ENCODE measurements around the gene JPH3.

The JPH3 gene

DNA sequence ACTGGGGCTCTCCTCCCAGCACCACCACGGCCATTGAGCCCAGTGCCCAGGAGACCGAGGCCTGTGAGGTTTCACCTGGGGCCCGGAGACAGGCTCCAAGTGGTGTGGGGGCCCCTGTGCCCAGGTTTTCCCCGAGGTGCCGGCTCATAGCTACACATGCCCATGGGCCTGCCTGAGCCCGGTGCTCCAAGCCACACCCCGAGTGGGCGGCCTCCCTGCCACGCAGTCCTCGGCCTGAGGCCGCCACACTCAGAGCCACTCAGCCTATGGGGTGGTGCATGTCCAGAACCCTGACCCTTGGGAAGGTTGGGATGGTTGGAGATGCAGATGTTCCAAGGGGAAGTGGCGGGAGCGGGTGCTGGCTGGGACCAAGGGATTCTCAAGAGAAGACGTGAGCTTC lies 24.1 kb downstream of the JPH3 start:
- H3K4me3 ChIP-seq (ENCODE audit: low read depth, low read length): no peak overlapping the region
- TF ChIP-seq, protein P1, sequence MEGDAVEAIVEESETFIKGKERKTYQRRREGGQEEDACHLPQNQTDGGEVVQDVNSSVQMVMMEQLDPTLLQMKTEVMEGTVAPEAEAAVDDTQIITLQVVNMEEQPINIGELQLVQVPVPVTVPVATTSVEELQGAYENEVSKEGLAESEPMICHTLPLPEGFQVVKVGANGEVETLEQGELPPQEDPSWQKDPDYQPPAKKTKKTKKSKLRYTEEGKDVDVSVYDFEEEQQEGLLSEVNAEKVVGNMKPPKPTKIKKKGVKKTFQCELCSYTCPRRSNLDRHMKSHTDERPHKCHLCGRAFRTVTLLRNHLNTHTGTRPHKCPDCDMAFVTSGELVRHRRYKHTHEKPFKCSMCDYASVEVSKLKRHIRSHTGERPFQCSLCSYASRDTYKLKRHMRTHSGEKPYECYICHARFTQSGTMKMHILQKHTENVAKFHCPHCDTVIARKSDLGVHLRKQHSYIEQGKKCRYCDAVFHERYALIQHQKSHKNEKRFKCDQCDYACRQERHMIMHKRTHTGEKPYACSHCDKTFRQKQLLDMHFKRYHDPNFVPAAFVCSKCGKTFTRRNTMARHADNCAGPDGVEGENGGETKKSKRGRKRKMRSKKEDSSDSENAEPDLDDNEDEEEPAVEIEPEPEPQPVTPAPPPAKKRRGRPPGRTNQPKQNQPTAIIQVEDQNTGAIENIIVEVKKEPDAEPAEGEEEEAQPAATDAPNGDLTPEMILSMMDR (IDR thresholded peaks at IDR 0.05; ENCODE audit: borderline replicate concordance, insufficient read depth, low read depth, low read length): no peak

DNA sequence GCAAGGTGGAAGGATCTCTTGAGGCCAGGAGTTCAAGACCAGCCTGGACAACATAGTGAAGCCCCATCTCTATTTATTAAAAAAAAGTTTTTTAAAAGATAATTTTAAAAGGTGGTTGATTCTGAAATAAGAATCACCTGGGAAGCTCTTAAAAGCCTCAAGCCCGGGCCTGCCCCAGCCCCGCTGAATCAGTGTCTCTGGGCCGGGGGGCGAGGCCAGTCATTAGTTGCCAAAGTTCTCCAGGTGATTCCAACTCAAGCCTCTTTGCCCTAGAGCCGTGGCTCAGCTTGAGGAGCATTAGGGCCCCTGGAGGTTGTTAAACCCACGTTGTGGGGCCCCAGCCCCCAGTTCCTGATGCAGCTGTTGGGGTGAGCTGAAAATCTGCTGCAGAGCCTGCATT lies 24.6 kb downstream of the JPH3 start:
- no peak overlapping the region for H3K4me3 ChIP-seq (ENCODE audit: low read depth, low read length)
- TF ChIP-seq, protein P1 (IDR thresholded peaks at IDR 0.05; ENCODE audit: borderline replicate concordance, insufficient read depth, low read depth, low read length): no peak

DNA sequence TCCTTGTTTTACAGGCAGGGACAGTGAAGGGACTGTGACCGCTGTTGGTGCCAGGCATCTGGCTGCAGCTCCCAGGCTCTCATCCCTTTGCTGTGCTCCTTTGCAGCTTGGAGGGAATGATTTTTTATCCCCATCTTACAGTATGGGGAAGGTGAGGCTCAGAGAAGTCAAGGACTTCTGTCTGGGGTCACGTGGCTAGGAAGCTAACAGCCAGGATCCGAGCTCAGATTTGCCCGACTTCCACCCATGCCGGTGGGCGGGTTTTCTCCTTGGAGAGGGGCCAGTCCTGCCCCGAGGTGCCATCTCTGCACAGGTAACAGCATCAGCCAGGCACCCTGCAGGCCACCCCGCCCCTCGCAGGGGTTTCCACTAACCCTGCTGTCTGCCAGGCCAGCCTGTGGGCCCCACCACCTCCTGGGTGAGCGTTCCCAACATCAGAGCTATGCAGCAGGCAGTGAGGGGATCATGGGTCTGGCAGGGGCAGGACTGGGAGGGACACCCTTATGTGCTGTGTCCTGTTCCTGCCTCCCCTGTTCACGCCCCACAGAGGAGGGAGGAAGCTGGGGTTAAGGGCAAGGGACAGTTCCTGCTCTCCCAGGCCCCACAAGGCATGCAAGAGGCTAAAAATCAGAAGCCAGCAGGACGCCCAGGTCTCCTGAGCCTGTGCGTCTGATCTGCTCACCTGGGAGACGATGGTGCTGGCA lies 25.4 kb downstream of the JPH3 start:
- H3K4me3 ChIP-seq (ENCODE audit: low read depth, low read length): no peak overlapping the region
- TF ChIP-seq, protein P1 (IDR thresholded peaks at IDR 0.05; ENCODE audit: borderline replicate concordance, insufficient read depth, low read depth, low read length): no peak

DNA sequence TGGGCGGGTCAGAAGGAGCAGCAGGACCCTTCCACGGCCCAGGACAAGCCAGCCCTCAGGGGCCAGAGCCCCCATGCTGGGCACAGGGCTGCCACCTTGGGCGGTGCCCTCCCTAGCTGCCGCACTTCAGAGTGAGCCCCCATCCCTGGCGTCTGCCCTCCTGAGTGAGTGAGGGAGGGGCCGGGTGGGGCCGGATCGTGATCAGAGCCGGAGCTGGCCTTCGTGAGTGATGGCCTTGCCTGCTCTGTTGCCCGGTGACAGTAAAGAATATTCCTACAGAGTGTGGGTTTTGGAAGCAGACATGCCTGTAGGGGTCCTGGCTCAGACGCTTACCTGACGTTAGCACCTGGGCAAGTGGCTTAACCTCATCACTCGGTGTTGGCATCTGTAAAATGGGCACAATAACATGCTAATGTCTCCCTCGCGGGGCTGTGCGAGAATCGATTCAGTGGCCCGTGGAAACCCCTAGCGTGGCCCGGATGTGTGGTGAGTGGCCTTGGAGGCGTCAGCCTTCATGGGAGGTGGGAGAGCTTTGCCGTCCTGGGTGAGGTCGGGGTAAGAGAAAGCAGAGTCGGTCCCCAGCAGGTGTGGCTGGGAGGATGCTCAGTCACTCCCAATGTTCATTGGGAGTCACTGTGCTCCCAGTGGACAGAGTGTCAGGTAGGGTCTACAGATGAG lies 26.1 kb downstream of the JPH3 start:
- H3K4me3 ChIP-seq (ENCODE audit: low read depth, low read length): no peak overlapping the region
- TF ChIP-seq, protein P1 (IDR thresholded peaks at IDR 0.05; ENCODE audit: borderline replicate concordance, insufficient read depth, low read depth, low read length): no peak

DNA sequence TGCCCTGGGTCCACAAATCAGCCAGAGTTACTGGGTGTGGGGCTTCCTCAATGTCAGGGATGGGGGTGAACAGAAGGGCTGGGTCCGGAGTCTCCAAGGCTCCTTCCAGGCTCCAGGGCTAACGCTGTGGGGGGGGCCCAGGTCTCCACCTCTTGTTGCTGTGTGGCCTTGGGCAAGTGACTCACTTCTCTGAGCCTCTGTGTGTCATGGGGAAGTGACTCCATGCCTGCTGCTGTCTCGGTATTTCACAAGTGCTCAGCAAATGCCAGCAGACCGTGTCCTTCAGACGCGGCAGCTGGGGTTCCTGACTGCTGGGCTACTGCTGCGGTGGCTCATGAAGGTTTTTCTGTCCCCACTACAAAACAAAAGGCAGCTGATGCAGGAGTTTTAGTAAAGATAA lies 26.6 kb downstream of the JPH3 start:
- H3K4me3 ChIP-seq (ENCODE audit: low read depth, low read length): no peak overlapping the region
- TF ChIP-seq, protein P1 (IDR thresholded peaks at IDR 0.05; ENCODE audit: borderline replicate concordance, insufficient read depth, low read depth, low read length): no peak

DNA sequence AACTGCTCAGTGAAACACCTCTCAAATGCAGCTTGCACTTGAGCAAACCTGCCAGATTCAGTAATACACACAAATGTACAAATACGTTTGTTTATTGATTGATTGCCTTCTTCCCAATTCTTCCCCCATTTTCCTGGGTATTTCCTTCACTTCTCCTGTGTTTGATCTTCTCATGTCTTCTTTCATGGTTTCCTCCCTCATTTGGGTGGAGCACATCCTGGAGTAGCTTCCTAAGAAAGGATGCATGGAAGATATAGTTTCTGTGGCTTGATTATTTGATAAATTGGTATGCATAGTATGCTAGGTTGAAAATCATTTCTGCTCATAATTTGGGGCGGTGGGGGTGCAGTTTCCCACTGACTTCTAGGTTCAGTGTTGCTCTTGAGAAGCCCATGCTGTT lies 28.8 kb downstream of the JPH3 start:
- TF ChIP-seq, protein P1 (IDR thresholded peaks at IDR 0.05; ENCODE audit: borderline replicate concordance, insufficient read depth, low read depth, low read length): no peak
- no peak overlapping the region for H3K4me3 ChIP-seq (ENCODE audit: low read depth, low read length)

DNA sequence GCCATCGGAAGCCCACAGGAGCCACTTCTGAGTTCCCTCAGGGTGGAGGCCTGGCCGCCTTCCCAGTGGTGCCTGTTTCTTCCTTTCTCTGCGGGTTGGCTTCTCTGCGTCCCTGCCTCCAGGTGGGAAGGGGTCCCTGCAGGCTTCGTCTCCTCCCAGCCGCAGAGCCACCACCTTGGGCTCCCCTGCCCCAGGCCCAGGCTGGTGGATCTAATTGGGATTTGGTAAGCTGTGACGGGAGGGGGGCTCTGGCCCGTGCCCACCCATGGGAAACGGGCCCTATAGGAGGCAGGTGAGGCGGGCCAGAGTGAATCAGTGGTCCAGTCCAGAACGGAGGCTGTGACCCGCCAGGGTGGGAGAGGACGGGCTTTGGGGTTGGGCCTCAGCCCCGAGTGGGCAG lies 32.1 kb downstream of the JPH3 start:
- TF ChIP-seq, protein P1 (IDR thresholded peaks at IDR 0.05; ENCODE audit: borderline replicate concordance, insufficient read depth, low read depth, low read length): no peak
- H3K4me3 ChIP-seq (ENCODE audit: low read depth, low read length): no peak overlapping the region

Measured in GM12875 (cell line).